Thymus (tissue), 11 donors: ENCODE results near the gene TNS3. TPM values are rescaled to one million over a fixed set of nuclear protein-coding genes. Genes with fewer than 3 reads are reported as not detected.
"Not testable (repeated sequence)": the region's sequence is repeated elsewhere in the genome, so short reads cannot be mapped to it uniquely, and the experiment has no call there.

Source experiments
- DNase-seq, 9 donors: peaks; one replicate each; pipeline ENCODE4 v3.0.0-alpha.2; 2013; ENCODE audit warnings: low spot score in 9 of 9, low read depth in 6 of 9, missing footprints in 1 of 9
- H3K27ac ChIP-seq, 2 donors: one replicate each; pipeline ENCODE4 v1.5.1; 2013; ENCODE audit warnings: control low read depth in 1 of 2, low read depth in 1 of 2, low read length in 1 of 2, mild to moderate bottlenecking in 1 of 2, moderate library complexity in 1 of 2
- H3K27me3 ChIP-seq, 2 donors: one replicate each; pipeline ENCODE4 v1.5.1; 2013; ENCODE audit warnings: low read length in 1 of 2; ENCODE audit not compliant: control insufficient read depth in 2 of 2, insufficient read depth in 1 of 2
- H3K36me3 ChIP-seq, 2 donors: one replicate each; pipeline ENCODE4 v1.5.1; 2013; ENCODE audit warnings: low read length in 1 of 2, mild to moderate bottlenecking in 1 of 2, moderate library complexity in 1 of 2; ENCODE audit not compliant: control insufficient read depth in 2 of 2, insufficient read depth in 2 of 2
- H3K4me1 ChIP-seq, 2 donors: one replicate each; pipeline ENCODE4 v1.5.1; 2013; ENCODE audit warnings: low read length in 2 of 2; ENCODE audit not compliant: control insufficient read depth in 2 of 2, insufficient read depth in 2 of 2
- H3K4me3 ChIP-seq, 2 donors: one replicate each; pipeline ENCODE4 v1.5.1; 2013; ENCODE audit warnings: low read length in 2 of 2, control low read depth in 1 of 2, mild to moderate bottlenecking in 1 of 2
- H3K9me3 ChIP-seq, 2 donors: one replicate each; pipeline ENCODE4 v1.5.1; 2013; ENCODE audit warnings: low read length in 1 of 2, mild to moderate bottlenecking in 1 of 2; ENCODE audit not compliant: control insufficient read depth in 2 of 2, insufficient read depth in 1 of 2
- WGBS: extraction: QIAGEN DNeasy Blood & Tissue Kit; methylation state at CpG from one replicate; pipeline ENCODE4 v1.1.7; 2013; 5-methylcytosine and 5-hydroxymethylcytosine counted together
- polyA plus RNA-seq: library from polyadenylated mRNA; stranded (reverse); fragments of 200-250 nt; gene quantifications from one replicate; pipeline ENCODE4 v1.2.3, GENCODE V29; 2013
- total RNA-seq: library from RNA; stranded (reverse); fragments of 120-200 nt; gene quantifications from one replicate; pipeline ENCODE4 v1.2.4, GENCODE V29; 2013
- donor health status: healthy.

TNS3 gene
- total and polyA plus RNA-seq, 2 donors: 5.9 to 6.2 TPM

DNA sequence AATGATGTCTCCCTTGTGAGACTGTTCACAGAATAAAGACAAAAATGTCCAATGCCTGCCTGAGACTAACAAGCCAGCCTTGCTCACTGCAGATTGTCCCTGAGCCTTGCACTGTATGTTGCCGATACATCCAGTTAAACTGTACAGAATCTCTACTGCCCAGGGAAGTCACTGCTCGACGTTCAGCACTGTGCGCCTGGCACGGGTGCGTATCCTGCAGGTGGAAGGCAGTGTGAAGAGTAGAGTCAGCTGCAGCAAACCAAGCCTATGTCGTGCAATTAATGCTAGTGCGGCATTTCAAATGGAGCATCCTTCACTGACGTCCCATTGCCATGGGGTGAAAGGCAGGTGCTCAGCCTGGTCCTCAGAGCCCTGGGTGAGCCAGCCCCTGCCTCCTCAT, 132.9 kb downstream of the TNS3 start:
- H3K27me3 ChIP-seq: no peaks in the 10 kb centered on the region
- DNase-seq: no peak
- H3K27ac ChIP-seq: no peak overlapping the region
- 98% methylated on average over 9 of the region's 9 CpGs for WGBS
- no peaks in the 10 kb centered on the region for H3K36me3 ChIP-seq
- H3K9me3 ChIP-seq: no peaks in the 10 kb centered on the region
- H3K4me3 ChIP-seq: no peak overlapping the region
- H3K4me1 ChIP-seq: peaks cover 0 to 5% of the 10 kb centered on the region in 2 donors

DNA sequence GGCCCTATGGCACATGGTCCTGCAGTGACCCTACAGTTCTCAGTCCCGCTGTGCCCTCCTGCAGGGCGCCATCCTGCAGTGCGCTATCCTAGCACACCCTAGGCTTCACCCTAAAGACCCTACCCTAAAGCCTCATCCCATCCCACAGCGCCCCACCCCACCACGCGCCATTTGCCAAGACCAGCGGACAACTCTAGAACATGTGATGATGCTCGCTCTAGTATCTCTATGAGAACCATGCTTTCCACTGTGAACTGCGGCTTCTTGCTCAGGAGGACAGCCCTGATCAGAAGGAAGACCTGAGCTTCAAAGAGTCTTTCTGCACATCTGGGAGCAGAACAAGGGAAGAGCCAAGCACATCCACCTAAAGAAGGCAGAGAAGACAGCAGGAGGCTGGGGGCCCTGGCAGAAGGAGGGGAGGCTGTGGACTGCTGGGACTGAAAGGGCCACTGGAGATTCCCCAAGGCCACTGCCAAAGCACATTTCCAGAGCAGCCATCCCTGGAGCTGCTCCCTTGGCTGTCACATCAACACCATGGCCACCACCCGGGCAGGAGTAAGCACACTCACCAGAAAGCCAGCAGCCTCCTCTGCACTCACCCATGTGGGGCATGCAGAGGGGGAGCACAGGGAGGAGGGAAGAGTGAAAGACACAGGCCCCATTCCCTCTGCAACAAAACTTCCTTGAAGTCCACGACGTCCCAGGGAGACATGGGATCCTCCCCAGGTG, 134.1 kb downstream of the TNS3 start:
- no peak for DNase-seq
- H3K4me1 ChIP-seq: no peaks in the 10 kb centered on the region
- WGBS: 89% methylated on average over 12 of the region's 12 CpGs
- H3K36me3 ChIP-seq: no peaks in the 10 kb centered on the region
- no peak overlapping the region for H3K4me3 ChIP-seq
- H3K9me3 ChIP-seq: no peaks in the 10 kb centered on the region
- no peak overlapping the region for H3K27ac ChIP-seq
- no peaks in the 10 kb centered on the region for H3K27me3 ChIP-seq

DNA sequence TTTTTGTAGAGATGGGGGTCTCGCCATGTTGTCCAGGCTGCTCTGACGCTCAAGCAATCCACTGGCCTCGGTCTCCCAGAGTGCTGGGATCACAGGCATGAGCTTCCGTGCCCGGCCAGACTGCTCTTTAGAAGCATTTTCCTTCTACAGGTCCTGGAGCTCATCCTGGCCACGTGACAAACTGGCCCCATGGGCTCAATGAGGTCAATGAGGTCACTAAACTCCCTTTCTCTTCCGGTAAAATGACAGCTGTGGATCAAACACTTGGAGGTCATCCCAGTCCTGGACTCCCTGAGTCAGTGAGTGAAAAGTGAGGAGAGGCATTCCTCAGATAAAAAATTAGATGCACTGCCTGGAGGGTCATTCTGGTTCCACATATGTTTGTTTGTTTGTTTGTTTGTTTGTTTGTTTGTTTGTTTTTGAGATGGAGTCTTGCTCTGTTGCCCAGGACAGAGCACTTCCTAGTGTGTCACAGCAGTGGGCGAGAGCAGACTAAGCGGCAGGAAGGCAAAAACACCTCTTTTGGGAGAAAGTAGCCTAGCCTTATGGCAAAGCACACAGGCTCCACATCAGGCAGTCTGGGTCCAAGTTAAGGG, 134.9 kb downstream of the TNS3 start:
- Histone ChIP-seq H3K27me3 (no peaks in the 10 kb centered on the region), H3K4me3 (no peak overlapping the region), H3K9me3 (no peaks in the 10 kb centered on the region), H3K4me1 (no peaks in the 10 kb centered on the region), H3K36me3 (no peaks in the 10 kb centered on the region), H3K27ac (no peak overlapping the region)
- 91% methylated on average over 9 of the region's 9 CpGs for WGBS
- DNase-seq: no peak

DNA sequence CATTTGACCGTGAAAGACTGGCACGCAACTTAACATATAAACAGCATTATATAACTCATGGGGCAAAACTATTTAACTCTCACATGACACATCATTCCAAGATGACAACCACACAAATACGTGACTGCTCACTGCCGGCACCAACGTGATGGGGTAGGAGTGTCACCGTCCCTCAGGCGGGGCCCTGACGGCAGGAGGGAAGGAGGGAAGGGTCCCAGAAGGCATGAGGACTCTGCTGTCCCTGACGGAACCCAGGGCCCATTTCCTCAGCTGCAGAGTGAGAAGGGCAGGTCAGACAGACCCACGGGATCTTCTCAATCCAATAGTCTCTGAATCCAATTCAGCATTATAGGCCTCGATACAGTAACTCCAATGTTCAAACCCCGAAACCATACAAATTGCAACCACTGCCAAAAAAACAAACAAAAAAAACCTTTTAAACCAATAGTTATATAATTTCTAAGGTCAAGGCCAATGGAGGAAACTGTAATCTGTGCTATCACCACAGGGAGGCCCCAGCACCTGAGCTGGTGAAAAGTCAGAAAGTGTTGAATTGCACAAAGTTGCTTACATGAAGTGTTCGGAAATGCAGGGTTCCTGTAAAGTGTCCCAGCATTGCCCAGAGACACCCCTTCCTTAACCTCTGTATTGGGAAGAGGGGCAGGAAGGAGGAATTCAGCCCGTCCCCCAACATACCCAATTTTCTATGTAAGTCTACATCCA, 137.4 kb downstream of the TNS3 start:
- no peak overlapping the region for H3K27ac ChIP-seq
- no peaks in the 10 kb centered on the region for H3K27me3 ChIP-seq
- no peak overlapping the region for H3K4me3 ChIP-seq
- H3K9me3 ChIP-seq: no peaks in the 10 kb centered on the region
- H3K36me3 ChIP-seq: no peaks in the 10 kb centered on the region
- DNase-seq: no peak
- 92% methylated on average over 14 of the region's 14 CpGs for WGBS
- no peaks in the 10 kb centered on the region for H3K4me1 ChIP-seq

DNA sequence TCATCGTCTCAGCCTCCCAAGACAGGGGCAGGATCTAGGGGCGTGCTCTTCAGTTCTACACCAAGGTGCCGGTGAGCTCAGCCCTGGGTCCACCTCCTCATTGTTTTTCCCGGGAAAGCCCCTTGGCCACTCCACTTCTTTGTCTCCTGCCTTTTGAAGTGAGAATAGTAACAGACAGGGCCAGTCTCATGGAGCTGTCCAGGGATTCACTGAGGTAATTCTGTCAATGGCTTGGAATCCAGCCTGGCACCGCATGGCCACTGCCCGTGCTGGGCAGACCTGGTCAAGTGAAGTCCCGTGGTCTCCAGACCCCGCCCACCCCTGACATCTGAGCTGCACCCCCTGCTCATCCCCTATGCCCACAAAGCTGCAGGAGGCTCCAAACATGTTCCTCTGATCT, 138.9 kb downstream of the TNS3 start:
- no peaks in the 10 kb centered on the region for H3K36me3 ChIP-seq
- no peak for DNase-seq
- peaks cover 0 to 8% of the 10 kb centered on the region in 2 donors for H3K4me1 ChIP-seq
- H3K4me3 ChIP-seq: no peak overlapping the region
- 94% methylated on average over 8 of the region's 8 CpGs for WGBS
- no peaks in the 10 kb centered on the region for H3K27me3 ChIP-seq
- H3K27ac ChIP-seq: no peak overlapping the region
- H3K9me3 ChIP-seq: no peaks in the 10 kb centered on the region

DNA sequence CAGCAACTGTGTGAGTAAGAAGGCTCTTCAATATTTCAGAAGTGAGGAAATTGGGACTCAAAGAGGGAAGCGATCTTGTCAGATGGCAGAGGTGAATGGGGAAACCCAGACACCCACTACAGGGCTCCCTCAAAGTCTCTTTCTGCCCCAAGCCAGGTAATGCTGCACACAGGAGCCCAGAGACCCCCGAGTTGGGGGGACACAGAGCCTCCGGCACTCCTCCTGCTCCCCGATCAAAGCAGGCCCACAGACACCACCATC, 139.4 kb downstream of the TNS3 start:
- Histone ChIP-seq H3K4me1 (peaks cover 0 to 8% of the 10 kb centered on the region in 2 donors), H3K27me3 (no peaks in the 10 kb centered on the region), H3K9me3 (no peaks in the 10 kb centered on the region), H3K27ac (no peak overlapping the region), H3K4me3 (no peak overlapping the region), H3K36me3 (no peaks in the 10 kb centered on the region)
- 86% methylated on average over 4 of the region's 4 CpGs for WGBS
- no peak for DNase-seq

DNA sequence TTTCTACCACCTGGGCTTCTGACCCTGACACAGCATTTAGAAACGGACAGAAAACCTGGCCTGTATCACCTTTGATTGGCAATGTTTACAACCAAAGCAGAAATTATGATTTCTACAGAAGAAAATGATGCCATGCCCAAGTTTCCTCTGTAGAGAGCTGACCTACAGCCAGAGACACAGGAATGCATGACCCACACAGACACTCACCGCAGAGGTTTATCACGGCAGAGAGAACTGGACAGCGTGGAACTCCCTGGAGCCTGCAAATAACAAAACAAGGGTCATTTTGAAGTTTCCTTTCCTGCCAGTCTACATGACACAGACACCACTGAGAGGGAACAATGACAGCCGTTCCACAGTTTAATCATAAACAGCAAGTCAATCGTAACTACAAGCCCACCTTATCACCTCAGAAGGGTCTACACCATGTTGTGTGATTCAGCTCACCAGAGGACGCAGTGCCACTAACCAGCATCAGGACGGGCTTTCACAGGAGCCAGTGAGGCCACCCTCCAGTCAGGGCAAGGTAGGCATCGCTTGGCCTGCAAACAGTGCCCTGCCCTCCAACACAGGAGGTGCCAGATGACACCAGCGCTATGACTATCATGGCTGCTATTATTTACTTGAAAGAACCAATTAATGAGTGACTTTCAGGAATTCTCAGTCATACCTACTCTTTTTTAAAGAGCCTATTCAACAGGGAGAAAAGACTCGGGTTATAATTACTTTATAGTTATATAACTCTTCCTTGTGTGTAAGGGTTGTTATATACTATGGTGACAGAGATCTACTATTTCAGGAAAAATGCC, 139.9 kb downstream of the TNS3 start:
- H3K36me3 ChIP-seq: no peaks in the 10 kb centered on the region
- no peak overlapping the region for H3K4me3 ChIP-seq
- peaks cover 0 to 8% of the 10 kb centered on the region in 2 donors for H3K4me1 ChIP-seq
- no peaks in the 10 kb centered on the region for H3K27me3 ChIP-seq
- no peak overlapping the region for H3K27ac ChIP-seq
- H3K9me3 ChIP-seq: no peaks in the 10 kb centered on the region
- WGBS: 91% methylated on average over 11 of the region's 11 CpGs
- no peak for DNase-seq

DNA sequence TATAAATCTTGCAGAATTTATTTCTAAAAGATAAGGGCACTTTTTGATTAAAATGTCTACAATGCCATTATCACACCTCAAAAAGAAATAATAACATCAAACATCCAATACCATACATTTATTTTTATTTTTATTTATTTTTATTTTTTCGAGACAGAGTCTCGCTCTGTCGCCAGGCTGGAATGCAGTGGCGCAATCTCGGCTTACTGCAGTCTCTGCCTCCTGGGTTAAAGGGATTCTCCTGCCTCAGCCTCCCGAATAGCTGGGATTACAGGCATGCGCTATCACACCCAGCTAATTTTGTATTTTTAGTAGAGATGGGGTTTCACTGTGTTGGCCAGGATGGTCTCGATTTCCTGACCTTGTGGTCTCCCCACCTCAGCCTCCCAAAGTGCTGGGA, 140.9 kb downstream of the TNS3 start:
- H3K27me3 ChIP-seq, H3K36me3 ChIP-seq, H3K4me1 ChIP-seq, H3K27ac ChIP-seq, H3K4me3 ChIP-seq, DNase-seq, H3K9me3 ChIP-seq: not testable (repeated sequence)
- WGBS: 94% methylated on average over 8 of the region's 8 CpGs

DNA sequence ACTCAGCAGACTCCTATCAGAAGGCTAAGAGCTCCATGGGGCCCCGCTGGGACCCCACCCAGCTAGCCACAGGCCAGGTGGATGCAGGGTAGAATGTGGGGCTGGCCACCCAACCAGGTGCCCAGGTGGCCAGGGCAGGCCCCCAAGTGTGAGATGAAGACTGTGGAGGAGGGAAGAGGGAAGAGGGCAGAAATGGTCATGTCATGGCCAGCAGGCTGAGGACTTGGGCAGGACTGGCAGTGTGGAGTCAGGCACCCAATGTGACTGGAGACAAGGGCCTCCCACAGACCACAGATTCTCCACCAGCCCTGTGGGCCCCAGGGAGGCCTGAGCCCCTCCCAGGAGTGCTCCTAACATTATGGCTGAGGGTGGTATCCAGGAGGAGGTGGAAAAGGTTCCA, 141.6 kb downstream of the TNS3 start:
- Histone ChIP-seq H3K27me3 (no peaks in the 10 kb centered on the region), H3K4me3 (no peak overlapping the region), H3K36me3 (no peaks in the 10 kb centered on the region), H3K27ac (no peak overlapping the region), H3K4me1 (peaks cover 0 to 8% of the 10 kb centered on the region in 2 donors), H3K9me3 (no peaks in the 10 kb centered on the region)
- 94% methylated on average over 1 of the region's 1 CpG for WGBS
- DNase-seq: no peak
